T47D (cell line): Measurements from ENCODE around the gene CTTN.

ENCODE experiments used
- DNase-seq, 2 experiments: peaks; one replicate each; pipeline versions ENCODE4 v3.0.0 to v3.0.0-alpha.2; 2011 to 2012; ENCODE audit warnings: low read depth in 1 of 2, low spot score in 1 of 2
- JUND ChIP-seq: IDR thresholded peaks from 2 replicates; pipeline ENCODE4 v1.6.1; 2012; ENCODE audit warnings: low read depth
- in situ Hi-C: cut with HindIII; loops from 2 replicates; pipeline ENCODE4 v1.10.0; 2016; ENCODE audit warnings: low sequenced_read_pairs, low pct_unique_long_range_greater_than_20kb

CTTN gene

DNA sequence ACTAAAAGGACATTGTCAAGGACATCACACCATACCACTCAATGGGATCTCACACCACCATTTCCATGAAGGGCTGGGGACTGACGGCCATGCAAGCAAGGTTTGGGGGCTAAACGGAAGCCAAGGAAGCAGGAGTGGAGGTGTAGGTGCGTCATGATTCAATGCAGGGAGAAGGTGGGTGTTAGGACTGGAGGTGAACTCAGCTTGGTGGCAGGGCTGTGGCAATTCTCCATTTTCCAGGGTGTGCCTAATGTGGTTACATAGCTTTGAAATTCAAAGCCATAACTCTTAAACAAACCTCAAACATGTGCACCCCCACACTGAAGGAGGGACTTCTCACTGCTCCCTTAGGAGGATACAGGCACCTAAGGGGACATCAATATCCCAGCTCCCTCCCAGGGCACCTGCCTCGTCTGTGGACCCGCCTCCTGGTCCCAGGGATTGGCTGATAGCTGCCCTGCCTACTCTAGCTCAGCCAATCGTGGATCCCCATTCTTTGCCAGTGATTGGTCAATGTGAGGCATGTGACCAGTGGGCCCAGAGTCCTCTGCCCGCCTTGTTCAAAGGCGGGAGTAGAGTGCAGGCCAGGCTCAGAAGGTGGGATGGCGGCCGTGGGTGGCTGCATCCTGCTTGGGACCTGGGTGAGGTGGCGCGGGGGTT, 64.6 kb downstream of the CTTN start:
- peak in 1 of 2 experiments; percentile 38 for DNase-seq
- in situ Hi-C loops, result no loop called here

GRCh38 chr11:70463478-70464255, 65.3 kb downstream of the CTTN start:
- no peak for DNase-seq
- in situ Hi-C loops, result no loop called here
- no peak for TF ChIP-seq JUND

More for the DNA sequence above, 64.6 kb downstream of the CTTN start:
- TF ChIP-seq JUND, result no peak

GRCh38 chr11:70464509-70465361, 66.4 kb downstream of the CTTN start:
- in situ Hi-C loops, result no loop called here
- DNase-seq, result no peak
- no peak for TF ChIP-seq JUND

GRCh38 chr11:70466154-70466553, 67.8 kb downstream of the CTTN start:
- in situ Hi-C loops, result no loop called here
- no peak for TF ChIP-seq JUND
- peak in 1 of 2 experiments; percentile 35 for DNase-seq

DNA sequence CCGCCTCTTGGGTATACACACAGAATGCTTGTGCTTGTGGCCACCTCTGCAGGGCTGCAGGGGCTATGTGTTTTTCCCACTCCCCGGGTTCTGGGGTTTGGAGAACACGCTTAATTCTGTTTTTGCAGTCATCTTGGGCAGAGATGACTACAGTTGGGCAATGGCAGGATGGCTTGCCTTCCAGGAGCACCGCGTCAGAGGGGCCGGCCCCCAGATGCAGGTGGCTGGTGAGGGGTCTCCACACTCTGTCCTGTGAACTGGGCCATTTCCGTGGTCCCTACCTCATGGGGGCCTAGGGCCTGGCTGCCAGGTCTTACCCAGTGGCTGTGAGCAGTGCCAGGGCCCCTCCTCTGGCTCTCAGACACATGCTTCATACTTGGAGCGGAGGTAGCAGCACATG, 68.3 kb downstream of the CTTN start:
- in situ Hi-C loops, result no loop called here
- no peak for DNase-seq

DNA sequence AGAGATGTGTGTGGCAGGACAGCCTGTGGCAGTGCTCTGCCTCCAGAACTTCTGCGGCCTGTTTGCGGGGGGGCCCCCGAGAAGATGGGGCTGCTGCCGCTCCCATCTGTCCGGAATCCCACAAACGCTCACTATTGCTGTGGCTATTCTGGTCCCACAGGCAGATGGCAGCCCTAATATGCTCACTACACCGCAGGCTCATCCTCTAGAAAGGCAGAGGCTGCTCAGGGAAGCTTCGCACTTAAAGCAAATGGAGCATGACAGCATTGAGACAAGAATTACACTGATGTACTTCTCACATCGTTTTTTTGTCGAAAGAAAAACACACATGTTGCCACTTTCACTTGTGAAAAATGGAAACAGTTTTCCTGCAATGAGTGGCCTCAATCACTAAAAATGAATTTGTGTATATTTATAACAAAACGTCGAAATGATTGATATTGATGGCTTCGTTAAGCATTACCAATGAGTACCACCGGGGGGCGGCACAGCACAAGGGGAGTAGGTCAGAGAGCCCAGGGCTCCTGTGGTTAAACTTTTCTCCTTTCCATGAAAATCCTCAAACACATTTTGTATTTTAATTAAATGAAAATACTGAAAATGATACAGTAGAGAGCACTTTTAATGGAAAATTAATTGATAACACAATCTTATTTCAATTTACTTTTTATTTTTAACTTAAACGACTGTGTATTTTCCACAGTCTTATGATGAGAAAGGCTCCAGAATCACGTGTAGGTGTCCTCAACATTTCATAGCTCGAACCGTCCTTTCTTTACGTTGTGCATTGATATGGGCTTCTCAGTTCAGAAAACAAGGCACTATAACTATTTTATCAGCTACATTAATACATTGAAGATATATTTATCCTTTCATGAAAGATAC, 69.1 kb downstream of the CTTN start:
- DNase-seq, result peak; percentile 66 to 73
- in situ Hi-C loops, result no loop called here
- no peak for TF ChIP-seq JUND

More for the DNA sequence above, 68.3 kb downstream of the CTTN start:
- TF ChIP-seq JUND, result no peak

DNA sequence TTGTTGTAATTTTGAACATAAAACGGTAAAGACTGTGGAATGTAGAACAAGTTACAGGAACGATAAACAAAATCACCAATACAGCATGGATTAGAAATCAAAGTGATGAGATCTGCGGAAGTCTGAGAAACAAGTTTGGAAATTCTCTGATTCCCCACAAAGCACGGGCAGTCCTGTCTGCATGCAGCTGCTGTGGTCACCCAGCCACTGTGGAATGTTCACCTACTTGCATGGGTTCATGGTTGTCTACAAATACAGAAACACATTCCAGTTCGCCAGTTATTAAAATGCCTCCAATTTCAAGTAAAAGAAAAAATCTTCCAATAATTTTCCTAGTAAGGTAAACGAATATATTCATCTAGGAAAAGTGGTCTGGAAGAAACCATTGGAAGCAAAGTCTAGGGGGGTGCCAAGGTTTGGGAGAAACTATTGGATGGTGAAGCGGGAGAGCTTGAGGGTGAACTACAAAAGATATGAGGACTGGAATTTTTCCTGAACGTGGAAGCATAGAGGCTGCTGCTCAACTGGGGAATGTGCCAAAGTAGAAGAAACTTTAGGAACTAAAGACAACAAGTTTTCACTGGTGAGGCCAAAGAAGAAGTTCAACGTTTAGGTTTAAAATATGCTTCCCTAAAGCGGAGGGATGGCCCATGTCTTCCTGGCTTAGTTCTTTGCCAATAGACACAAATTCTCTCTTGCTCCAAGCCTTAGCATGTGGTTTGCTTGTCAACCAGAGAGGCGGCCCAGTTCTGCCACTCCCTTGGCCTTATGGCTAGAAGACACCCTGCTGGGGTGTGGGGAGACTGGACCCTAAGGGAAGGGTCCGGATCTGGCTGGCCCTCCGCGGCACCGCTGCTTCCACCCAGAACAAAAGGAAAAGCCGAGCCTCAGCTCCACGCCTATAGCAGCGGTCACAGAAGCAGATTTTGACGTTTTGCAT, 70.2 kb downstream of the CTTN start:
- in situ Hi-C loops, result no loop called here

GRCh38 chr11:70470127-70470526, 71.8 kb downstream of the CTTN start:
- TF ChIP-seq JUND, result no peak
- DNase-seq, result no peak
- in situ Hi-C loops, result no loop called here

More for the DNA sequence above, 70.2 kb downstream of the CTTN start:
- no peak for TF ChIP-seq JUND
- peak in 1 of 2 experiments; percentile 65 for DNase-seq

DNA sequence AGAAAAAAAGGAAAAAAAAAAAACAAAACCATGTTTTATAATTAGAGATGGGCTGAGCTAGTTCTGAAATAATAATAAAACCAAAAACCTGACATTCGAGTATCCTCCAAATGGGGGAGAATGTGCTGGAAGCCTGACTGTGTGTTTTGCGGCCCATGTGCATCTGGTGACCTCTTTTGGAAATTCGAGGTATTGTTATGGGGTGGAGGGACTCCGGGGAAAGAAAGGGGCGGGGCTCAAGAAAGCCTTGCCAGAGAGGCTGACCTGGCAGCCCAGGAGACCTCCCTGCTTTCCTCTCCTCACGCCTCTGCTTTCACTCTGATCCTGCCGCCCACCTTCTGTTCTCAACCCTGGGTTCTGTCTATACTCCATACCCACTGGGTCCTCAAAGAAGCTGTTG, 72.9 kb downstream of the CTTN start:
- in situ Hi-C loops, result no loop called here
- DNase-seq, result peak; percentile 68 to 69
- TF ChIP-seq JUND, result no peak

GRCh38 chr11:70472240-70472639, 73.9 kb downstream of the CTTN start:
- DNase-seq, result no peak
- in situ Hi-C loops, result no loop called here
- TF ChIP-seq JUND, result no peak
